Measurements from ENCODE around the gene C1orf159. TPM values are rescaled to one million over a fixed set of nuclear protein-coding genes. Genes with fewer than 3 reads are reported as not detected.
"Not testable (repeated sequence)": the region's sequence is repeated elsewhere in the genome, so short reads cannot be mapped to it uniquely, and the experiment has no call there.

C1orf159 gene
- total RNA-seq, 1 experiment from 2014 or later: 8.2 TPM

DNA sequence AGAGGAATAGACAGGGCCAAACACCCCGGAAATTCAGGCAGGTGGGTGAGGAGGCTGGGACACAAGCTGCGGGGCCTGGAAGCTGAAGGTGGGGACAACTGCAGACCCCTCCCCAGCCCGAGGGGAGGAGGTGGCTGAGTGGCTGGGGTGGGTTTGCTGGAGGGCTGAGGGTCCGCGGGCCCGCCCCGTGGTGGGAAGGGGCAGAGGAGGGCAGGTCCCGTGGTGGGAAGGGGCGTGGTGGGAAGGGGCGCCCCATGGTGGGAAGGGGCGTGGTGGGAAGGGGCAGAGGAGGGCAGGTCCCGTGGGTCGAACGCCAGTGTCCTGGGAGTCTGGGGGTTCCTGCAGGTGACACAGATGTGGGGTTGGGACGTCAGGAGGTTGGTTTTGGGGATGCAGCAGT lies 33.5 kb upstream of the C1orf159 start:
- DNase-seq (ENCODE audit: low spot score): no peak

- DNase-seq (ENCODE audit: low spot score): no peak
These were observed 32.7 kb upstream of the C1orf159 start for GRCh38 chr1:1148569-1148968.

GRCh38 chr1:1148061-1148460 lies 32.2 kb upstream of the C1orf159 start:
- DNase-seq (ENCODE audit: low spot score): no peak

- DNase-seq (ENCODE audit: low spot score): no peak
These were observed 30.7 kb upstream of the C1orf159 start for GRCh38 chr1:1146596-1146995.

DNA sequence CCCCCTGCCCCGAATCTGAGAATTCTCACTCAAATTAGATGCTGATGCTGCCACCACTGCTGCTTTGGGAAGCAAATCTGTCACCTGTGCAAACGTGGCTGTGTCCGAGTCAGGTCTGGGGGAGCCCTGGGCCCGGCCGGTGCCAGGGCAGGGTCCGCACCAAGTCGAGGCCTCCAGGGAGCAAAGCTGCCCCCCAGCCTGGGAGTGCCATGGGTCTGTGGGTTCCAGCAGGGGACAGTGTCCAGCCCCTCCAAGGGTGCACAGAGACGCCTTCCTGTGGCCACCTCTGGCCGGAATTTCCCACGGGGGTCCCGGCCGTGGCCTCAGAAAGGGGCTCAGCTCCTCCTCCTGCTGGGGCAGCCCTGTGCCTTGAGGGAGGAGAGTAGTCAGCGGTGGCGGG lies 30.1 kb upstream of the C1orf159 start:
- no peak for DNase-seq (ENCODE audit: low spot score)

DNA sequence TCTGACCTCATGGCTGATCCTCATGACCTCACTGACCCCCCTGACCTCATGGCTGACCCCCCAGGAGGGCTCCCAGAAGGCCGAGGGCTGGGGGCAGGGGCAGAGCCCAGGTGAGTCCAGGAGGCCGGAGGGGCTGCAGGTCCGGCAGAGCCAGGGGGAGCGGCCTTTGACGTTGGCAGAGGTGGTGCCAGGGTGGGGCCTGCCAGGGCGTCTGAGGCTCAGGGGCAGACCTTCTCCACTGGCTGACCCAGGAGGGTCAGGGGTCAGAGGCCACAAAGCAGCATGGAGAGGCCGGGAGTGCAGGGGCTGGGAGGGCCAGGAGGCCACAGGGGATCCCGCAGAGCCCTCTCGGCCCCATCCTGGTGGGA lies 29.6 kb upstream of the C1orf159 start:
- no peak for DNase-seq (ENCODE audit: low spot score)

DNA sequence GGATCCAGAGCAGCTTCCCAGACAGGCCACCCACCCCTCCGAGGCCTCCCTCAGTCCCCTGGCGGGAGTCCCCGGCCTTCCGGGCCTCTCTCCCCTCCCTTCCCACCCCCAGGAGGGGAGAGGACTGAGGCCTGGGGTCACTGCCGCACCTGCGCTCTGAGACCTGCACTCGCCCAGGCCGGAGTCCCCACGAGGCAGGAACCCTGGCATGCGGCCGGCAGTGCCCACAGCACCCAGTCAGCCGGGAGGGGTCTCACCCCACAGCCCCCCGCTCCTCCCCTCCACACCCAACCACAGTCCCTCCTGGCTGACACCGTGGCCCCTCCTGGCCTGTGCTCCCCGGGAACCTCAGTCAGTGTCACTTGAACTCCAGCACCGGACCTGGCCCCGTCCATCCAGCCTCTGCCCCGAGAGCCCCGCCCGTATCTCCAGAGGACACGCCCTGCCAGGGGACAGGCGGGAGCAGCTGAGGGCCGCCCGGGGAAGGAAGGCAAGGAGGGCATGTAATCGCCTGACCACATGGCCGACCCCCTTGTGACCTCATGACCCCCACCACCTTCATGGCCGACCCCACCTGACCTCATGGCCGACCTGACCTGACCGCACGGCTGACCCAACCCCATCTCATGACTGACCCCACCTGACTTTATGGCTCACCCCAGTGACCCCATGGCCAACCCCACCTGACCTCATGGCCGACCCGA lies 29.1 kb upstream of the C1orf159 start:
- no peak for DNase-seq (ENCODE audit: low spot score)

- DNase-seq (ENCODE audit: low spot score): no peak
These were observed 28.4 kb upstream of the C1orf159 start for GRCh38 chr1:1144122-1144842.

DNA sequence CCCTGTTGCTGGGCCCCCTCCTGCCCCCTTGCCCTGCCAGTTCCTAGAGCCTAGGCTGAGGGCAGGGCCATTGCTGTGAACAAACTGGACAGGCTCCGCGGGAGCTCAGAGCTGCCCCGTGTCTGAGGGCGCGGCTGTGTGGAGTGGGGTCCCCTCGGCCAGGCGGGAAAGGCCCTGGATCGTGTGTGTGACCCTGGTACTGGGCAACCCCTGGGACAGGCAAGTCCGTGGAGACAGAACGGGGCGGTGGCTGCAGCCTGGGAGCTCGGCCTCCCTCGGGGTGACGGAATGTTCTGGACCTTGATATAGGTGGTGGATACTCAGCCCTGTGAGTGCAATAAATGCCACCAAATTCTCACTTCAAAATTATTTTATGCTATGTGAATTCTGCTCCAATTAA lies 27.7 kb upstream of the C1orf159 start:
- DNase-seq (ENCODE audit: low spot score): no peak

DNA sequence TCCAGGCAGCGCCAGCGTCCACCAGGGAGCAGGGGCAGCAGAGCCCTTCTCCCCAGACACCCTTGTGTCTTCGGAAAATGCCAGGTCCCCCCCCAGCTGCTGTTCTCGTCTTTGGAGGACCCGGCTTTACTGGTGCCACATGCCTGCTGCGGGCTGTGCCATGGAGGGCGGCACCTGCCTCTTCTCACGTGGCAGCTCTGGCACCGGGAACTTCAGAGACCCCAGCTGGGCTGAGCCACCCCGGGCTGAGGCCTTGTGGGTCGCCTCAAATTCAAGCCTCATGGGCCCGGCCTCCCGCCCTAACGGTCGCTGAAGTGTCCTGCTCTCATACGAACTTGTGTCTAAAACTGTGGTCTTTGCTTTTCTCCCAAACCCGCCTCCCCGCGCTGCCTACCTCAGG lies 27.0 kb upstream of the C1orf159 start:
- no peak for DNase-seq (ENCODE audit: low spot score)

DNA sequence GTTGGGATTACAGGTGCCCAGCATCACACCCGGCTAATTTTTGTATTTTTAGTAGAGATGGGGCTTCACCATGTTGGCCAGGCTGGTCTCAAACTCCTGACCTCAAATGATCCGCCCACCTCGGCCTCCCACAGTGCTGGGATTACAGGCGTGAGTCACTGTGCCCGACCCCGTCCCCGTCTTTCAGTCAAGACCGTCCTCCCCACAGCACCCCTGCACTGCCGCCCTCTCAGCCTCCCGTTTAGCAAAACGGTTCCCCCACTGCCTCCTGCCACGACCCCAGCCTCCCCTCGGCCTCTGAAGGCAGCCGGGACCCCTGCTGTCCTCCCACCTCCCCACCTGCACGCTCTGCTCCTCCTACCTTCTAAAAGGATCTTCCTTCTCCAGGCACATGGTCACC lies 26.5 kb upstream of the C1orf159 start:
- not testable (repeated sequence) for DNase-seq (ENCODE audit: low spot score)

DNA sequence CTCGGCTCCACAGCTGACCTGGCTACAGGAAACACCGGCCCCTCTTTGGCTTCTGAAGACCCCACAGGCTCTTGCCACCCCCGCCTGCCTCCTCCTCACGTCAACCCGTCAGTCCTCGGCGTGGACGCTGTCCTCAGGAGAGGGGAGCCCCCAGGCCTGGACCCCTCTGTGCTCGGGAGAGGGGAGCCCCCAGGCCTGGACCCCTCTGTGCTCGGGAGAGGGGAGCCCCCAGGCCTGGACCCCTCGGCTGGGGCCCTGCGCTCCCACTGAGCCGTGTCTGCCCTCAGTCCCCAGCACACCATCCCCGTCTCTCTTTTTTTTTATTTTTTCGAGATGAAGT lies 26.0 kb upstream of the C1orf159 start:
- DNase-seq (ENCODE audit: low spot score): no peak

- no peak for DNase-seq (ENCODE audit: low spot score)
These were observed 25.5 kb upstream of the C1orf159 start for GRCh38 chr1:1141244-1141910.

GRCh38 chr1:1140673-1141072 lies 24.8 kb upstream of the C1orf159 start:
- DNase-seq (ENCODE audit: low spot score): no peak

- DNase-seq (ENCODE audit: low spot score): no peak
These were observed 21.6 kb upstream of the C1orf159 start for GRCh38 chr1:1137256-1138045.

DNA sequence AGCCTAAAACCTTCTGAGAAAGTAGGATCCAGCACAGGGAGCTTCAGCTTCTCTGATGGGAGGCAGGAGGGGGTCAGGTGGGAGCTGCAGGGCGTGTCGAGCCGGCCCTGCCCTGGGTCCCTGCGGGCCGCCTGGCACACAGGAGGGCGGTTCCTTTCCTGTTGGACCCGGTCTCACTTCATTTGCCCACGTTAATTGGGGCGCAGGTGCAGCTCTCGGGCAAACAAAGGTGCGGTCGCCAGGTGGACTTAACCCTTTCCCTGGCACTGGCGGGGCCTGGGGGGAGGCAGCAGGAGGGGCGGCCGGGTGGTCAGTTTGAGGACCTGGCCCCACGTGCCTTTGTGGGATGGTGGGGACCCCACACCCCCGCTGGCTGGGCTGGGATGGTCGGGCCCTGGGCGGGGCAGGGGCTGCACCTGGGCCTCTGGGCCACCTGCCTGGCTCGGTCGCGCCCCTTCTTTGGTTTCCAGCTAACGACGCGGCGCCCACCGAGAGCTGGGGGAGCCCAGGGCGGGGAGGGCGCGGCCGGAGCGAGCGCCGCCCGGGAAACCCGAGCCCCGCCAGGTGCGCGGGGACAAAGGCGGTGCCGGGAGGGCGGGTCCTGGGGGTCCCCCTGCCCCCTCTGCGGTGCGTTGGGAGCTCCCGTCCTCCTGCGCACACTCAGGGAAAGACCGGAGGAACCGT lies 20.8 kb upstream of the C1orf159 start:
- DNase-seq (ENCODE audit: low spot score): no peak

GRCh38 chr1:1135339-1136136 lies 19.6 kb upstream of the C1orf159 start:
- no peak for DNase-seq (ENCODE audit: low spot score)

DNA sequence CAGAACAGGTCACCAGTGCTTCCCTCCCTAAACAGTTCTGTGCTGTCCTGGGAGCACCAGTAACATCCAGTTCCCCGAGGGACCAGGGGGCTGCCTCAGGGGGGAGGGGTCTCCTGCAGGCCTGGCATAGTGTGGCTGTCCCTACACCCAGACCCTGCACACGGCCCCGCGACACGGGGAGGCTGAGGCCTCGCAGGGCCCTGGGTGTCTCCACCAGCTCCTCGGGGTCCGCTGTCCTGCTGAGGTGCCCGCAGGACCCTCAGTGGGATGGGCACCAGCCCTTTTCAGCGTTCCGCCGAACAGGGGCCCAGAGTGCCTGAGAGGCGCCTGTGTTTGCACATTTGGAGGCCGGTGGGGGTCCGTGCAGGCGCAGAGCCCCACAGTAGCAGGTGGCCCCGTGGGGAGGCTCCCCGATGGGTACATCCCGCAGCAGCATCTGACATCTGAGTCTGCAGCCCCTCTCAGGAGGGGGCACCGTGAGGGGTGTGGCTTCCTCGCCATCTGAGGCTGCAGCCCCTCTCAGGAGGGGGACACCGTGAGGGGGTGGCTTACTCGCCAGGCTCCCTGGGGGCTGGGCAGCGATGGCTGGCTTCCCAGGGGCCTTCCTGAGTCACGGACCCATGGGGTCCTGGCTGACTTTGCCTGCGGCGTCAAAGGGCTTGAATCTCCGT lies 18.5 kb upstream of the C1orf159 start:
- DNase-seq (ENCODE audit: low spot score): no peak

DNA sequence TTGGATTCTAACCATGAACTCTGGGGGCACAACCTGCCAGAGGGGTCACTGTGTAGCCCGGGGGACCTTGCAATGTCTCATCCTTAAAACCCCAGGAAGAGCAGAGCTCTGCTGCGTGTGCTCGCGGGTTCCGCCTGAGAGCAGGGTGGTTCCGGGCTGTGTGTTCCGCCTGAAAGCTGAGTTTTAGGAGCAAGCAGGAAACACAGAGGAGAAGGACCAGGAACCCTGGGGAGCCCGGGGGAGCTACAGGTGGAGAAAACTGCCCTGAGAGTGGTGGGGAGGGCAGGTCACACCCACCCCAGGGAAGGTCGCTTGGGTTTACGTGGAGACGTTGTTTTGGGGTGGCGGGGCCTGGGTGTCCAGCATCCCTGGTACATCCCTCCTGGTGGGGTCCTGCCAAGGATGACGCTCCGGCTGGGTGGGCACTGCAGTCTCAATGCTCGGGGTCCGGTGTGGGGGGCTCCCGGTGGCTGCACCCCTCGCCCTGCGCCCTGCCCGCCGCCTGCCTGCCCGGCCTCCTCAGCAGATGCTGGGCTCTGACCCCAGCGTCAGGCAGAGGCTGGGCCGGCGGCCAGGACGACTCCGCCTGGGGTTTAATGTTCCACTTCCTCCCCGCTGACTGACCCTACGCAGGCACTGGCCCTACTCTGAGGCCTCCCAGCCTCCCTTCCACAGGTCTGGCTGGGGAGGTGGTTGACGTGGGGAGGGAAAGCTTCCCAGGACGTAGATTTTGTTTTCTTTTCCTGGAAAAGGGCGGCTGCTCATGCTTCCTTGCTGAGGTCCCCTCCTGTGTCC lies 17.3 kb upstream of the C1orf159 start:
- DNase-seq (ENCODE audit: low spot score): no peak
